Measurements from ENCODE around the gene LLGL2.

- TF ChIP-seq, protein P1, sequence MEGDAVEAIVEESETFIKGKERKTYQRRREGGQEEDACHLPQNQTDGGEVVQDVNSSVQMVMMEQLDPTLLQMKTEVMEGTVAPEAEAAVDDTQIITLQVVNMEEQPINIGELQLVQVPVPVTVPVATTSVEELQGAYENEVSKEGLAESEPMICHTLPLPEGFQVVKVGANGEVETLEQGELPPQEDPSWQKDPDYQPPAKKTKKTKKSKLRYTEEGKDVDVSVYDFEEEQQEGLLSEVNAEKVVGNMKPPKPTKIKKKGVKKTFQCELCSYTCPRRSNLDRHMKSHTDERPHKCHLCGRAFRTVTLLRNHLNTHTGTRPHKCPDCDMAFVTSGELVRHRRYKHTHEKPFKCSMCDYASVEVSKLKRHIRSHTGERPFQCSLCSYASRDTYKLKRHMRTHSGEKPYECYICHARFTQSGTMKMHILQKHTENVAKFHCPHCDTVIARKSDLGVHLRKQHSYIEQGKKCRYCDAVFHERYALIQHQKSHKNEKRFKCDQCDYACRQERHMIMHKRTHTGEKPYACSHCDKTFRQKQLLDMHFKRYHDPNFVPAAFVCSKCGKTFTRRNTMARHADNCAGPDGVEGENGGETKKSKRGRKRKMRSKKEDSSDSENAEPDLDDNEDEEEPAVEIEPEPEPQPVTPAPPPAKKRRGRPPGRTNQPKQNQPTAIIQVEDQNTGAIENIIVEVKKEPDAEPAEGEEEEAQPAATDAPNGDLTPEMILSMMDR (IDR thresholded peaks at IDR 0.05; ENCODE audit: low read depth, low read length) = no peak
- TF ChIP-seq EZH2phosphoT487 (IDR thresholded peaks at IDR 0.05; ENCODE audit: low read depth) = no peak
Observed at GRCh38 chr17:75615301-75615700, 89.8 kb downstream of the LLGL2 start.

All from OCI-LY3 (cell line).